Muscle of back (tissue), 11 donors: Measurements from ENCODE around the gene BMPER. TPM values are rescaled to one million over a fixed set of nuclear protein-coding genes. Genes with fewer than 3 reads are reported as not detected.

Experiments
- DNase-seq, 3 donors: peaks; one replicate each; pipeline versions ENCODE4 v3.0.0 to v3.0.0-alpha.2; 2013
- polyA plus RNA-seq, 10 donors: library from polyadenylated mRNA; unstranded; fragments of 120-200 nt; gene quantifications; one replicate each; pipeline ENCODE4 v1.2.1, GENCODE V29; 2013; ENCODE audit not compliant: insufficient read length in 10 of 10

Gene BMPER
- polyA plus RNA-seq, 10 donors = 4.5 to 7.1 (median 6.3) TPM

GRCh38 chr7:33887266-33887975 lies 17.9 kb upstream of the BMPER start:
- no peak for DNase-seq

GRCh38 chr7:33888166-33888565 lies 17.2 kb upstream of the BMPER start:
- no peak for DNase-seq

- DNase-seq = no peak
These were observed 12.4 kb upstream of the BMPER start for GRCh38 chr7:33892945-33893344.

GRCh38 chr7:33893377-33893776 lies 12.0 kb upstream of the BMPER start:
- DNase-seq = no peak

- DNase-seq = peak in 2 of 3 donors; percentile 78 to 85
These were observed 10.1 kb upstream of the BMPER start for GRCh38 chr7:33895025-33895804.

- no peak for DNase-seq
These were observed 4.8 kb upstream of the BMPER start for GRCh38 chr7:33900501-33900900.

GRCh38 chr7:33901199-33901598 lies 4.1 kb upstream of the BMPER start:
- DNase-seq = no peak

GRCh38 chr7:33901847-33902246 lies 3.5 kb upstream of the BMPER start:
- no peak for DNase-seq

- no peak for DNase-seq
These were observed 2.6 kb upstream of the BMPER start for GRCh38 chr7:33902746-33903145.

- DNase-seq = peak; percentile 70 to 90 (median 73)
These were observed 1.3 kb upstream of the BMPER start for GRCh38 chr7:33903791-33904680.

- DNase-seq = peak in 2 of 3 donors; percentile 51 to 87
These were observed 504 bp upstream of the BMPER start for GRCh38 chr7:33904681-33905388.

- DNase-seq = no peak
These were observed 1.4 kb downstream of the BMPER start for GRCh38 chr7:33906697-33907096.

GRCh38 chr7:33907625-33908024 lies 2.3 kb downstream of the BMPER start:
- no peak for DNase-seq

GRCh38 chr7:33909318-33909717 lies 4.0 kb downstream of the BMPER start:
- peak in 1 of 3 donors; percentile 43 for DNase-seq

GRCh38 chr7:33909755-33910154 lies 4.4 kb downstream of the BMPER start:
- DNase-seq = no peak

- no peak for DNase-seq
These were observed 5.4 kb downstream of the BMPER start for GRCh38 chr7:33910756-33911155.

GRCh38 chr7:33916357-33917081 lies 11.2 kb downstream of the BMPER start:
- no peak for DNase-seq

GRCh38 chr7:33917661-33918060 lies 12.3 kb downstream of the BMPER start:
- no peak for DNase-seq

- DNase-seq = no peak
These were observed 13.3 kb downstream of the BMPER start for GRCh38 chr7:33918438-33919143.

GRCh38 chr7:33919449-33919848 lies 14.1 kb downstream of the BMPER start:
- no peak for DNase-seq
